HK-2 (cell line): Measurements from ENCODE around the gene NHLRC3.
"Not testable (repeated sequence)": the region's sequence is repeated elsewhere in the genome, so short reads cannot be mapped to it uniquely, and the experiment has no call there.

Experiments
- DNase-seq: peaks from one replicate; pipeline ENCODE4 v3.0.0-alpha.2; 2018; ENCODE audit not compliant: unreplicated experiment

NHLRC3 gene

DNA sequence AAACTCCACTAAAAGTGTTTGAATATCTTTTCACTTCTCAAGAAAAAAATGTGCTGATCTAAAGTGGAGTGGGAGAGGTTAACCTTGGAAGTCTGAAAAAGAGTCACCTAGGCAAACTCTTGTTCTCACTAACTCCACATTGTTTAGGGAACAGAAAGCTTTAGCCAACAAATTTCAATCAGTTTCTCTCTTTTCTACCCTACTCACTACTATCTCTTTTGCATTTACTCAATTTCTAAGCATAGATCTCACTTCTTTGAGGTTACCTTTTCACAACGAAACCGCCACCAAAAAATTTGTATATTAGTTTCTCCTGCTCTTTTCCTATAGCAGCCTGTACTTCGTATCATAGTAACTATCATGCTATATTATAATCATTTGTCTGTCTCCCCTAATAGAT lies 6.3 kb downstream of the NHLRC3 start:
- DNase-seq, result no peak

DNA sequence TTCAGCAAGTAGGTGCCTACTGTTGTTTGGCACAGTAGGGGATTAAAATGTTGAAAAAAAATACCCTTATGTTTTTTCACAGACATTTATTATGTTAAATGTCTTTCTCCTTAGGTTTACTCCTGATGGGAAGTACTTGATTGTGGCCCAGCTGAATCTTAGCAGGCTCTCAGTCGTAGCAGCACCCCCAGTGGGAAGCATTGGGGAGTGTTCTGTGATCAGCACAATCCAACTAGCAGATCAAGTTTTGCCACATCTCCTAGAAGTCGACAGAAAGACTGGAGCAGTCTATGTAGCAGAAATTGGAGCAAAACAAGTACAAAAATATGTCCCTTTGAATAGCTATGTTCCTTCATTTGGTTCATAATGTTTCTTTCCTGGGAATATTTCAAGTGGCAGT lies 9.3 kb downstream of the NHLRC3 start:
- DNase-seq, result no peak

DNA sequence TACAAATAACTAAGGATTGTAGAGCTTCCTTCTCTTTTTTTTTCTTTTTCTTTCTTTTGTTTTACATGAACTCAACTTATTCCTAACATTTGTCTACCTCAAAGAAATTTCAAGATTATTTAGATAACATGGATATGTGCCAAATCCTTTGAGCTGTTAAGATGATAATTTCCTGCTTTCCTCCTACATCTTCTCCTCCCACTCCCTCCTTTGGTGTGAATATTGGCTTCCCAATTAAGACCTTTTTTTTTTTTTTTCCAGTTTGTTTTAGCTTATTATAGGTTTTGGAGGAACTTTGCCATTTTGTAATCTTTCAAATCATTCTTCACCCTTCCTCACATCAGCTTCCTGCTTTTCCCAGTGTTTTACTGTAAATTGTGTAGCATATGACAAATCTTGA lies 10.6 kb downstream of the NHLRC3 start:
- no peak for DNase-seq

DNA sequence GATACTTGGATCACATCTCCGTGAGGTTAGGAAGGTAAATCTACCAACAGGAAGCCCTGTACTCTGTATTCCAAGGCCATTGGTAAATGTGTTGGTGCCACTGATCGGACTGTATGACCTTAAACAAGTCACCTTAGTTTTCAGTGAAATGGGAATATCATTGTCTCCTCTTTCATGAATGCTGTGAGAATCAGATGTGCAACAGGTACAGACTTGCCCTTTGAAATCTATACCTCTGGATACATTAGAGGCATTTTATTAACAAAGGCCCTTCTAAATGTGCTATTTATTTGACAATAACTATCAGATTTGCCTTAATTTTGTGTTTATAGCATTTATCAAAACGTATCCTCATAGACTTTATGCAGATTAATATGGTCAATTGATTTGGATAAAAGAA lies 11.0 kb downstream of the NHLRC3 start:
- DNase-seq, result no peak

DNA sequence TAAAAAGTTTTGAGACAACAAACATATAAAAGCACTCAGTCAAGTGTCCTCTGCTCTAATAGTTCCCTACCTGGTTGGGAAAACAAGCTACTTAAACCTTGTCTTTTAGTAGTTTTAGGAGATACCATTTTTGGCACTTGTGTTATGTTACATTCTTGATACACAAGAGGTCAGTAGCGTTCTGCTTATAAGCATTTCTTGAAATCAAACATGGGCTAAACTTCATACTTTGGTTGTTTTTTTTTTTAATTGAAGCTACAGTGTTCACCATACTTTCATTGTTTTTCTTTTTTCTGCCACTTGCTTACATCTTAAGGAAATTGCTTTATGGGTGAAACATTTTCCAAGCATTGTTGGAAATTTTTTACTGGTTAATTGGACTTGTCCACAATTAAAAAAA lies 12.9 kb downstream of the NHLRC3 start:
- DNase-seq, result no peak

DNA sequence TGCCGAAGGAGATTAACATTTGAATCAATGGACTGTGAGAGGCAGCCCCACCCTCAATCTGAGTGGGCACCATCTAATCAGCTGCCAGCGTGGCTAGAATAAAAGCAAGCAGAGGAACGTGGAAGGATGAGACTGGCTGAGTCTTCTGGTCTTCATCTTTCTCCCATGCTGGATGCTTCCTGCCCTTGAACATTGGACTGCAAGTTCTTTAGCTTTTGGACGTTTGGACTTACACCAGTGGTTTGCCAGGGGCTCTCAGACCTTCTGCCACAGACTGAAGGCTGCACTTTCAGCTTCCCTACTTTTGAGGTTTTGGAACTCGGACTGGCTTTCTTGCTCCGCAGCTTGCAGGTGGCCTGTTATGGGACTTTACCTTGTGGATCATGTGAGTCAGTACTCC lies 14.7 kb downstream of the NHLRC3 start:
- DNase-seq, result no peak

DNA sequence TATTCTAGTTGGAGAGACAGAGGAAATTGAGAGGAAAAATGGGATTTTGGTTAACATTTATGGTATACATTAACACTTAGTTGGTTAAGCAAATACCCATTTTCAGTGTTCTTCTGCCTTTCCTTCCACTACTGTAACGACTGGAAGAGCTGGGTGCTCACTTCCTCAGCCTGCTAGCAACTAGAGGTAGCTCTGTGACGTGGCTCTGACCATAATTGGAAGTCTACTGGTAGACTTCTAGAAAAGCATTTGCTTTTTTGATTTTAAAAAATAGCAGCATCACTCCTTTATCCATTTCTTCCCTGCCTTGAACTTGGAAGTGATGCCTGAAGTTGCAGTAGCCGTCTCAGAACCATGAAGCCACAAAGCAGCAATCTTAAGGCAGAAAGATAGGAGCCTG lies 15.9 kb downstream of the NHLRC3 start:
- DNase-seq, result no peak

DNA sequence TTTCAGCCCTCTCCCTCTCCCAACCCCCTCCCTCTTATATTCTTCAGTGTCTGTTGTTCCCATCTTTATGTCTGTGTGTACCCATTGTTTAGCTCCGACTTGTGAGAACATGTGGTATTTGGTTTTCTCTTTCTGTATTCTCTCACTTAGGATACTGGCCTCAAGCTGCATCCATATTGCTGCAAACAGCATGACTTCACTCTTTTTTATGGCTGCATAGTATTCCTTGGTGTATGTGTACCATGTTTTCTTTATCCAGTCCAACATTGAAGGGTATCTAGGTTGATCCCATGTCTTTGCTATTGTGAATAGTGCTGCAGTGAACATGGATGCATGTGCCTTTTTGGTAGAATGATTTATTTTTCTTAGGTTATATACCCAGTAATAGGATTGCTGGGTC lies 17.8 kb downstream of the NHLRC3 start:
- DNase-seq, result no peak

DNA sequence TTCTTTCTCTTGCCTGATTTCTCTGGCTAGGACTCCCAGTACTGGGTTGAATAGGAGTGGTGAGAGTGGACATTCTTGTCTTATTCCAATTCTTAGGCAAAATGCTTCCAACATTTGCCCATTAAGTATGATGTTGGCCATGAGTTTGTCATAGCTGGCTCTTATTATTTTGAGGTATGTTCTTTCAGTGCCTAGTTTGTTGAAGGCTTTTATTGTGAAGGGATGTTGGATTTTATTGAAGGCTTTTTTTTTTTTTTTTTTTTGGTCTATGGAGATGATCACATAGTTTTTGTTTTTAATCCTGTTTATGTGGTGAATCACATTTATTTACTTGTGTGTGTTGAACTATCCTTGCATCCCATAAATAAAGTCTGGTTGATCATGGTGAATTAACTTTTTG lies 19.8 kb downstream of the NHLRC3 start:
- no peak for DNase-seq

DNA sequence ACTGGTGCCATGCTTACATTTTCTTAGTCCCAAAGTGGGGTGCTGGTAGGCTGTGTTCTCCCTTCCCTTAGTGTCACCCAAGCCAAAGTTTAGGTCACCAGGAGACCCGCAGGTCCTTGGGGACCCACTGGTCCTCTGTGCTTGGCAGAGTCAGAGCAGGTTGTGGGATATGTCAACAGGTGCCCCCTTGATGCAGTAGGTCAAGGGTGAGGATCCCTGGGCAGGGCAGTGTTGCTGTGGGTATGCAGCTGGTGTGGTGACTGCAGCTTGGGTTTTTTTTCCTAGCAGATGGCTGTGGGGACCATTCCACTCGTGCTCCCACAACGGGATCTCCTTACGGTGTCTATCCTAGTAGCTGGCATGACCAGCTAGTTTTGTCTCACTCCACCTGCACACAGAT lies 23.7 kb downstream of the NHLRC3 start:
- DNase-seq, result no peak

DNA sequence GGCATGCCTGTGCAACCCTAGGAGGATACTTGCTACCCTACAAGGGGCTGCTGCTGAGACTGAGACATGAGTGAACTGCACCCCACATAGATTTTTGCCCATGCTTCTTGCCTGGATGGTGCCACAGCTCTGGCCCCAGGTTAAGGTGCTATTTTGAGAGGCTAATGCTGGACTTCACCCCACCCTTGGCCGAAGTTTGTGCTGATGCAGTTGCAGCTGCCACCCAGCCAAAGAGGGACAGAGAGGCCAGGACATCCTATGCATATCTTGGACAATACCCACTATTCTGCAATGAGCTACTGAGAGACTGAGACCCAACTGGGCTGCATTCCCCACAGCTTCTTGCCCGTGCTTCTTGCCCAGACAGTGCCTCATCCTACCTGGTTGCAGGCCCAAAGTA lies 34.6 kb downstream of the NHLRC3 start:
- no peak for DNase-seq

DNA sequence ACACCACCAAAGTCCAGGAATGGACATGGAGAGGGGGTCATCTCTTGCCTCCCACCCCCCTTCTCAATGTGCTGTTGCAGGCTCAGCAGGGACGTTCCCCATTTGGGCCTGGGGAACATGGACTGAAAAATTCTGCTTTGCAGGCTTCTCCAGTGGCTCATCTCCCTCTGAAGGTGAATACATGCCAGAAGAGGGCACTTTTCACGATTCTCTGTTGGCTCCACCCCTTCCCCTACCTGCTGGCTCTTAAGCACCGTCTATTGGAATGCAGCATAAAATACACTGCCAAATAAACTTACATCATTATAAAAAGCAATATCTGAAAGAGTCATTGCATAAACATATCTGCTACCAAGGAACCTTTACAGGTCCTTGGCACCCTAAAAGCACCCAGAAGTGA lies 35.7 kb downstream of the NHLRC3 start:
- no peak for DNase-seq

DNA sequence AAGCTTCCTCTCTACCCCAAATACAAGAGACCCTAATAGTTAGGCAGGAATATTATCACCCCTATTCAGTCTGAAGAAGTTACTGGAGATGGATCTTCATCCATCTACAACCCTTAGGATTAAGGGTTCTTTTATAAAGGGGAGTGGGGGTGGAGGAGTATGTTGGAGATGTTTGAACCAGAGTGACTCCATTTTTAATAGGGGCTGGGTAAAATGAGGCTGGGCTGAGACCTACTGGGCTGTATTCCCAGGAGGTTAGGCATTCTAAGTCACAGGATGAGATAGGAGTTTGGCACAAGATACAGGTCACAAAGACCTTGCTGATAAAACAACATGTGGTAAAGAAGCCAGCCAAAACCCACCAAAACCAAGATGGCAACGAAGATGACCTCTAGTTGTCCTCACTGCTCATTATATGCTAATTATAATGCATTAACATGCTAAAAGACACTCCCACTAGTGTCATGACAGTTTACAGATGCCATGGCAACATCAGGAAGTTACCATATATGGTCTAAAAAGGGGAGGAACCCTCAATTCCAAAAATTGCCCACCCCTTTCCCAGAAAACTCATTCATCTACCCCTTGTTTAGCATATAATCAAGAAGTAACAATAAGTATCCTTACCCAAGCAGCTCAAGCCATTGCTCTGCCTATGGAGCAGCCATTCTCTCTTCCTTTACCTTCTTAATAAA lies 48.1 kb downstream of the NHLRC3 start:
- DNase-seq, result not testable (repeated sequence)

DNA sequence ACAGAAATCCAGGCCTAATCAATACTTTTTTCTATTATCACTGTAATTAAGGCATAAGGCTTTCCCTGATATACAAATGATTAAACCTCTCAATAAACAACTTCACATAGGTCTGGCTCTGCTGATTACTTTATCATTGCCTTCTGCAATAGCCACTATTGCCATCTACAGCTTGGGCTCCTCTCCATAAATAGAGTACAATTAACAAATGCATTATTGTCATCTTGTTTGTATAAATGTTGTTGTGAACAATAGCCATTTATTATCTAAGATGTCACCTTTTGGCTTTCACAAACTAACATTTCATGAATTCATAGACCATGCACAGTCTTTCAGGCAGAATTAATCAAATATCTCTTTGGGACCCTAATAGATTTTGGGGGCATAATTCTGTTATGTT lies 53.3 kb downstream of the NHLRC3 start:
- DNase-seq, result no peak

DNA sequence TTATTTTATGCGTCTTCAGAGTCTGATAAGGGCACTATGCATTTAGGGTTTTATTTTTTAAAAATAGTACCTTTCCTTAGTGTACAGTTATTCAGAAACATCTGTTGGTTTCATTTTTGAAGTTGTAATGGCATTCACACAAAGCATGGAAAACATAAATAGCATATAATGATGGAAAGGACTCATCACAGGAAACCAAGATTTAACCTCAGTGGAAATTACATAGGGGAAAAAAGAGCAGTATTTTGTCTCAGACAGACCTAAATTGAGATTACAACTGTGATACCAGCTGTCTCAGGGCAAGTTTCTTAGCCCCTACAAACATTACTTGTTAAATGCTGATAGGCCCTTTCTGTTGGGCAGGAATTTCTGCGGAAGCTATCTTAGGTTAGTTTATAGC lies 57.2 kb downstream of the NHLRC3 start:
- DNase-seq, result no peak

DNA sequence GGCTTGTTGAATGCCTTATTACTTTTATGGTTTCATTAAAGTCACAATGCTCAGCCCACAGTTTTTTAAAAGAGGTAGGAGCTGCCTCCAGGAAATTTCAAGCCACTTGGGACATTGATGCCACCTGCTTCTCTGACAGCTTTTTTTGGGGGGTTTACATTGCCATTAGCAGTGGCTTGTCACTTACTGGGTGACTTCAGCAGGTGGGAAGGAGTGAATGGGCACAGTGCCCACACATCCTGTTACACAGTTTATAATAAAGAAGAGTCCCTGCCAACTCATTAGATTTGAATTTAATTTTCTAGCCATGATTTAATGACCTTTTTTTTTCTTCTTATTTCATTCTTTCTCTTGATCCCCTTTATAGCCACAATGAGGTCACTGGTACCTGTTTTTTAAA lies 61.0 kb downstream of the NHLRC3 start:
- DNase-seq, result no peak
